Kidney (tissue), 14 donors: ENCODE data around the gene DBF4. TPM values are rescaled to one million over a fixed set of nuclear protein-coding genes. Genes with fewer than 3 reads are reported as not detected.

Experiments
- DNase-seq, 5 donors: peaks; one replicate each; pipeline ENCODE4 v3.0.0-alpha.2; 2013 to 2020
- FAIRE-seq: peaks from 2 replicates; lab custom pipeline; 2012; peaks lifted over from hg19 to GRCh38; lab: Jason Lieb, UNC
- H3K27ac ChIP-seq, 2 donors: one replicate each; pipeline ENCODE4 v1.7.0; 2013; ENCODE audit warnings: low read depth in 2 of 2, low read length in 2 of 2, inconsistent platforms in 1 of 2
- H3K27me3 ChIP-seq: one replicate; pipeline ENCODE4 v1.7.1; 2013; ENCODE audit warnings: low read length, inconsistent platforms; ENCODE audit not compliant: control insufficient read depth, insufficient read depth
- H3K36me3 ChIP-seq, 3 donors: one replicate each; pipeline versions ENCODE4 v1.7.0 to v1.7.1; 2013; ENCODE audit warnings: low read length in 3 of 3, control low read depth in 1 of 3, inconsistent platforms in 1 of 3; ENCODE audit not compliant: insufficient read depth in 3 of 3, control insufficient read depth in 2 of 3
- H3K4me1 ChIP-seq, 3 donors: one replicate each; pipeline versions ENCODE4 v1.7.0 to v1.7.1; 2013; ENCODE audit warnings: low read length in 3 of 3, inconsistent platforms in 1 of 3, low read depth in 1 of 3; ENCODE audit not compliant: control insufficient read depth in 2 of 3, insufficient read depth in 2 of 3
- H3K4me3 ChIP-seq, 3 donors: one replicate each; pipeline versions ENCODE4 v1.7.0 to v1.8.1; 2013; ENCODE audit warnings: low read length in 3 of 3, control low read depth in 1 of 3, inconsistent platforms in 1 of 3
- H3K9ac ChIP-seq, 3 donors: one replicate each; pipeline versions ENCODE4 v1.7.0 to v1.7.1; 2013; ENCODE audit warnings: low read length in 3 of 3, control low read depth in 1 of 3, inconsistent platforms in 1 of 3
- H3K9me3 ChIP-seq, 3 donors: one replicate each; pipeline versions ENCODE4 v1.7.0 to v1.7.1; 2013; ENCODE audit warnings: low read length in 3 of 3, control low read depth in 1 of 3, inconsistent platforms in 1 of 3; ENCODE audit not compliant: control insufficient read depth in 2 of 3, insufficient read depth in 1 of 3
- intact Hi-C: fragments of 100-400 bp; cut with DNase I; formaldehyde crosslinking; loops from one replicate; pipeline ENCODE4 v1.11.1; 2022
- polyA plus RNA-seq: library from polyadenylated mRNA; stranded (reverse); fragments of 350-450 nt; fragmentation: Illumina TruSeq; extraction: RNeasy Lipid Tissue Mini Kit (QIAGEN cat#74804); gene quantifications from one replicate; pipeline ENCODE4 v1.2.3, GENCODE V29; 2014; ENCODE audit warnings: low read depth, low replicate concordance; ENCODE audit not compliant: insufficient read depth
- total RNA-seq: library from RNA; stranded (reverse); fragmentation: NEBNext Ultra II Directional; extraction: Animal tissue kit (Norgen Biotek cat#: 25700); gene quantifications from one replicate; pipeline ENCODE4 v1.2.1, GENCODE V29; 2021
- TF ChIP-seq, protein P1 (sequence below): IDR thresholded peaks from 3 replicates; pipeline ENCODE4 v1.5.1; 2012; ENCODE audit warnings: mild to moderate bottlenecking, moderate library complexity, borderline replicate concordance; ENCODE audit not compliant: insufficient read depth; ENCODE audit errors: extremely low read depth
- donor health status: control.
- donor health status: control.
- donor health status: control.
- donor health status: control.
- donor health status: control.
- donor health status: DM: yes; HTN: yes; CAD: no.
- donor health status: Normal renal cell carcinoma (clear cell type).

DBF4 gene
- total and polyA plus RNA-seq, 2 donors from 2014 or later: 1.9 to 8.8 TPM

GRCh38 chr7:87933953-87934698, 57.8 kb downstream of the DBF4 start, which contains the start of gene ADAM22:
TSS of gene ADAM22 (plus strand) at chr7:87934251. CDS start at chr7:87934466, 215 bp downstream.
- TF ChIP-seq, protein P1, sequence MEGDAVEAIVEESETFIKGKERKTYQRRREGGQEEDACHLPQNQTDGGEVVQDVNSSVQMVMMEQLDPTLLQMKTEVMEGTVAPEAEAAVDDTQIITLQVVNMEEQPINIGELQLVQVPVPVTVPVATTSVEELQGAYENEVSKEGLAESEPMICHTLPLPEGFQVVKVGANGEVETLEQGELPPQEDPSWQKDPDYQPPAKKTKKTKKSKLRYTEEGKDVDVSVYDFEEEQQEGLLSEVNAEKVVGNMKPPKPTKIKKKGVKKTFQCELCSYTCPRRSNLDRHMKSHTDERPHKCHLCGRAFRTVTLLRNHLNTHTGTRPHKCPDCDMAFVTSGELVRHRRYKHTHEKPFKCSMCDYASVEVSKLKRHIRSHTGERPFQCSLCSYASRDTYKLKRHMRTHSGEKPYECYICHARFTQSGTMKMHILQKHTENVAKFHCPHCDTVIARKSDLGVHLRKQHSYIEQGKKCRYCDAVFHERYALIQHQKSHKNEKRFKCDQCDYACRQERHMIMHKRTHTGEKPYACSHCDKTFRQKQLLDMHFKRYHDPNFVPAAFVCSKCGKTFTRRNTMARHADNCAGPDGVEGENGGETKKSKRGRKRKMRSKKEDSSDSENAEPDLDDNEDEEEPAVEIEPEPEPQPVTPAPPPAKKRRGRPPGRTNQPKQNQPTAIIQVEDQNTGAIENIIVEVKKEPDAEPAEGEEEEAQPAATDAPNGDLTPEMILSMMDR: peak; percentile 11
- Histone ChIP-seq H3K4me1 (peaks cover 0 to 7% (median 0%) of the 10 kb centered on the region in 3 donors), H3K36me3 (no peaks in the 10 kb centered on the region), H3K27ac (peak within 1 kb of the TSS in 1 of 2 donors; percentile 20), H3K9me3 (no peaks in the 10 kb centered on the region), H3K27me3 (no peaks in the 10 kb centered on the region), H3K9ac (peak within 1 kb of the TSS in 2 of 3 donors; percentile 44 to 46), H3K4me3 (peak within 1 kb of the TSS; percentile 71 to 84 (median 82))
- DNase-seq (peak; percentile 93 to 96 (median 95)), FAIRE-seq (no peak)
- intact Hi-C loops: no loop called here

- H3K27me3 ChIP-seq: no peaks in the 10 kb centered on the region
- H3K27ac ChIP-seq: no peak overlapping the region
- H3K36me3 ChIP-seq: no peaks in the 10 kb centered on the region
- H3K9me3 ChIP-seq: no peaks in the 10 kb centered on the region
- H3K9ac ChIP-seq: peak overlapping the region in 2 of 3 donors; percentile 34 to 46
- intact Hi-C loops: no loop called here
- TF ChIP-seq, protein P1: no peak
- FAIRE-seq (no peak), DNase-seq (peak; percentile 18 to 66 (median 46))
- H3K4me1 ChIP-seq: peaks cover 0 to 7% (median 0%) of the 10 kb centered on the region in 3 donors
- H3K4me3 ChIP-seq: peak overlapping the region; percentile 71 to 84 (median 82)
Measured at GRCh38 chr7:87934699-87935383, 58.5 kb downstream of the DBF4 start.

GRCh38 chr7:87935384-87935706, 59.1 kb downstream of the DBF4 start:
- intact Hi-C loops: no loop called here
- no peak for FAIRE-seq

More at GRCh38 chr7:87935384-87935706, 59.1 kb downstream of the DBF4 start:
- no peaks in the 10 kb centered on the region for H3K36me3 ChIP-seq
- peaks cover 0 to 7% (median 0%) of the 10 kb centered on the region in 3 donors for H3K4me1 ChIP-seq
- TF ChIP-seq, protein P1: no peak
- peak in 1 of 5 donors; percentile 21 for DNase-seq
- no peaks in the 10 kb centered on the region for H3K27me3 ChIP-seq
- H3K27ac ChIP-seq: no peak overlapping the region
- H3K9me3 ChIP-seq: no peaks in the 10 kb centered on the region
- peak overlapping the region in 1 of 3 donors; percentile 46 for H3K9ac ChIP-seq
- peak overlapping the region; percentile 4 to 84 (median 82) for H3K4me3 ChIP-seq
